ENCODE data around the gene HAVCR2.
"Not testable (repeated sequence)": the region's sequence is repeated elsewhere in the genome, so short reads cannot be mapped to it uniquely, and the experiment has no call there.

The HAVCR2 gene

DNA sequence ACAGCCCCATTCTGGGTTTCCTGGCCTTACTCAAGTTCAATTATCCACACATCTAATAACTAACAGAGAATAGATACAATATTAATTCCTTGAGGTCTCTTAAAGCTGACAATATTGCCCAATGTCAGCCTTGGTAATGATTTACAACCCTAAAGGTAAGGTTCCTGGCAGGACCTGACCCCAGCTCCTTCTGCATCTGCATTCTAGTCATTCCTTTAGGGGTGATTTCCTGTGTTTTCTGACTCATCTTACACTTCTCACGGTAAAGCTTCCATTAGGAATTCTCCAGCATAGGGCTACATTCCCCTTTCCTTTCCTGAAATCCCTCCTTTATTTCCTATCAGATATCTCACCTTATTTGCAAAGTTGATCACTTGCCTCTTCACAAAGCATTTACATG, 59.2 kb downstream of the HAVCR2 start:
- no peak for DNase-seq (ENCODE audit: extremely low spot score, insufficient read length, low read depth)
- FAIRE-seq = no peak

DNA sequence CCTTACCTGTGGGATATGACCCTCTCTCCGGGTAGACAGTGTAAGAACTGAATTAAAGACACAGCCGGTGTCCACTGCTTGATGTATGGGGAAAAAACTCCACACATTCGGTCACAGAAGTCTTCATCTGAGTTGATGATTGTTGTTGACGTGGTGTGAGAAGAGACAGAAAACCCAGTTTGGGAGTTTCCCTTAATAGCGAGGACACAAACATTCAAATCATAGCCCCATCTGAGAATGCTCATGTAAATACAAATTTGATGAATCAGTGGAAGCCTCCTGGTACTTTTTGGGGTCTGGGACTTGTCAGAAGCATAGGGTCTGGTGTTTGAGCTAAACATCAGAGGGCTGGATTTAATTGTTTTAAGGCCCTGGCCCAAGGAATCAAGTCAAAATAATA, 60.9 kb downstream of the HAVCR2 start:
- FAIRE-seq = no peak

DNA sequence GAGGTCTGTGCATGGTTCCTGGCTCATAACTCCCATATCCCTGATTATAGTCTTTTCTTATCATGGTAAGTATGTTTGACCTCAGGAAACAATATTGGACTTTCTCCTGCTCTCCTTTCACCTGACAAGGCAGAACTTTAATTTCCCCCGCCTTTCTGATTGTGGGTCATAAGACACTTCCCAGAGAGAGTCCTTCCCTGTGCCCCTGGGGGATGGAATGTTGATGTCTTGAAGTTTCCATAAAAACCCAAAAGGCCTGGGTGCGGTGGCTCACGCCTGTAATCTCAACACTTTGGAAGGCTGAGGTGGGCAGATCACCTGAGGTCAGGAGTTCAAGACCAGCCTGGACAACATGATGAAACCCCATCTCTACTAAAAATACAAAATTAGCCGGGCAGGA, 61.8 kb downstream of the HAVCR2 start:
- not testable (repeated sequence) for DNase-seq (ENCODE audit: extremely low spot score, insufficient read length, low read depth); FAIRE-seq

More for the DNA sequence above, 60.9 kb downstream of the HAVCR2 start:
- no peak for DNase-seq (ENCODE audit: extremely low spot score, insufficient read length, low read depth)

DNA sequence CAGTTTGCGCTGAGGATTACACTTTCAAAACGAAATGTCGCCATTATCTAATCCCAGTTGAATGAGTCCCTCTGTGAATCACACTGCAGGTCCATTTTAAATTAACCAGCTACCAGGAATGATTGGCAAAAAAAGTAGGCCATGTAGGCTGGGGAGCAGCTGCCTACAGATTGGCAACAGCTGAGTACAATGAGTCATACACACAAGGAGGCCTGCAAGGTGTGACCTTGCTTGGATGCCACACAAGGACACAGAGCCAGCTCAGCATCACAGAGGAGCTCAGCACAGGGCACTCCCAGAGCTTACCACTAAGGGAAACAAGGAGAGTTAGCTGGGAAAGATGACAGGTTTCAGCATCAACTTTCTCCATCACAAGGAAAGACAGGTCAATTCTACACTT, 62.8 kb downstream of the HAVCR2 start:
- no peak for FAIRE-seq
- DNase-seq (ENCODE audit: extremely low spot score, insufficient read length, low read depth) = no peak

DNA sequence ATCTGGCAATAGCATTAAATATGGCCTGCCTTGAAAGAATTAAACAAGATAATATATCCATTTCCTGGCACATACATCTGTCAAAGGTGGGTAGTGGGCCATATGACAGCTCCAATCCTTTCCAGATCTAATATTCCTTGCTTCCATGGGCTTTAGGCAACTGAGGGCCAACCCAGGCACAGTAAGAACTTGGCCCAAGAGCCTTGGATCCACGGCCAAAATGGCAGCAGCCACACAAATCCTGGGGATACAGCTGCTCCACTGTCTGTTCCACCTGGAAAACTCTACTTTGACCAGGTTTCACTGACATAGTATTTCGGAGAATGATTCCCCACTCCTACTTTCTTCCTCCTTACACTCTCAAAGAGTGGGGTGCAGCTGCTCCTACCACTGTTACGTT, 63.2 kb downstream of the HAVCR2 start:
- FAIRE-seq = no peak
- no peak for DNase-seq (ENCODE audit: extremely low spot score, insufficient read length, low read depth)

DNA sequence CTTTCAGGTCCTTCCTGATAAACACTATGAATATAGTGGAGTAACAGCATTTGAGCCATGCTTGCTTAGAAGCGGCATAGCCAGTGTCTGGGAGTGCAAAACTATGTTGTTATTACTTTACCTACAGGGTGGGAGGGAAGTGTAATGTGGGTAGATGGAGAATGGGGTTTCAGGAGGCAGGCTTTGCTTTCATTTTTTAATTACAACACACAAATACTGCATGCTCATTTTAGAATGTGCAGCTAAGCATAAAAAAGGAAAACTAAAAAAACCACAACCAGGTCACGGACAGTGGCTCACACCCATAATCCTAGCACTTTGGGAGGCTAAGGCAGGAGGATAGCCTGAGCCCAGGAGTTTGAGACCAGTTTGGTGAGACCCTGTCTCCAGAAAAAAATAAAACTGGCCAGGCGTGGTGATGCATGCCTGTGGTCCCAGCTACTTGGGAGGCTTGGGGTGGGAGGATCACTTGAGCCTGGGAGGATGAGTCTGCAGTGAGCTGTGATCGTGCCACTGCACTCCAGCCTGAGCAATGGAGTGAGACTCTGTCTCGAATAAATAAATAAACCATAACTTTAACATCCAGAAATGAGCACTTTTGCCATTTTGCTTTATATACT, 70.2 kb downstream of the HAVCR2 start:
- no peak for DNase-seq (ENCODE audit: extremely low spot score, insufficient read length, low read depth)
- FAIRE-seq = peak; percentile 15

Data from GM18507 (cell line).